Stimulated activated CD4-positive, alpha-beta T cell treated with anti-CD3 and anti-CD28 coated beads, TNF-alpha, amount 100 ng/mL, for 1 hour (primary cell): ENCODE measurements around the gene TEX2.
"Not testable (repeated sequence)": the region's sequence is repeated elsewhere in the genome, so short reads cannot be mapped to it uniquely, and the experiment has no call there.

Experiments
- DNase-seq, 3 donors: peaks; one replicate each; pipeline ENCODE4 v3.0.0-alpha.2; 2020; ENCODE audit warnings: low read depth in 3 of 3, low spot score in 1 of 3

TEX2 gene

GRCh38 chr17:64216000-64216337 is 47.1 kb downstream of the TEX2 start:
- no peak for DNase-seq

GRCh38 chr17:64214950-64215349 is 48.1 kb downstream of the TEX2 start:
- no peak for DNase-seq

GRCh38 chr17:64213995-64214811 is 48.9 kb downstream of the TEX2 start:
- no peak for DNase-seq

GRCh38 chr17:64212122-64212521 is 50.9 kb downstream of the TEX2 start:
- no peak for DNase-seq

DNA sequence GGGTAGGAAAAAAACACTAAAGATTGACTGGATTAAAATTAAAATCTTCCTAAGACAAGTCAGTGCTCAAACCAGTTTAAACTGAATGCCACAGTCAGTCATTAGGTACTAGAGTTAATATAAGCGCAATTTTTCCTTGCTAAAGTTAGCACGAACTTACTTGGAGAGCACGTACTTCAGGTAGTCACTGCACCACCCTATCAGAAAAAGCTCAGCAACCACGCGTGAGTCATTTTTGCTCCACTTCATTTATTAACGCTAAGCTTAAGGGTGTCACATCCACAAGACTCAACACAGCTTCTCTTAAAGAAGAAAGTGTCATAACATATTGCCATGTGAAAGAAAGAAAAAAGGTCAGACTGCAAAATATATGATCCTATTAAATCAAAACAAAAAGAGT is 53.1 kb downstream of the TEX2 start:
- DNase-seq, result no peak

GRCh38 chr17:64209356-64209941 is 53.6 kb downstream of the TEX2 start:
- no peak for DNase-seq

GRCh38 chr17:64208656-64209055 is 54.4 kb downstream of the TEX2 start:
- not testable (repeated sequence) for DNase-seq

- DNase-seq, result no peak
These were observed 57.3 kb downstream of the TEX2 start for GRCh38 chr17:64205804-64206203.

- no peak for DNase-seq
These were observed 59.4 kb downstream of the TEX2 start for GRCh38 chr17:64203630-64204029.

GRCh38 chr17:64202683-64203344 is 60.2 kb downstream of the TEX2 start:
- DNase-seq, result no peak

- DNase-seq, result no peak
These were observed 62.7 kb downstream of the TEX2 start for GRCh38 chr17:64200080-64201032.

DNA sequence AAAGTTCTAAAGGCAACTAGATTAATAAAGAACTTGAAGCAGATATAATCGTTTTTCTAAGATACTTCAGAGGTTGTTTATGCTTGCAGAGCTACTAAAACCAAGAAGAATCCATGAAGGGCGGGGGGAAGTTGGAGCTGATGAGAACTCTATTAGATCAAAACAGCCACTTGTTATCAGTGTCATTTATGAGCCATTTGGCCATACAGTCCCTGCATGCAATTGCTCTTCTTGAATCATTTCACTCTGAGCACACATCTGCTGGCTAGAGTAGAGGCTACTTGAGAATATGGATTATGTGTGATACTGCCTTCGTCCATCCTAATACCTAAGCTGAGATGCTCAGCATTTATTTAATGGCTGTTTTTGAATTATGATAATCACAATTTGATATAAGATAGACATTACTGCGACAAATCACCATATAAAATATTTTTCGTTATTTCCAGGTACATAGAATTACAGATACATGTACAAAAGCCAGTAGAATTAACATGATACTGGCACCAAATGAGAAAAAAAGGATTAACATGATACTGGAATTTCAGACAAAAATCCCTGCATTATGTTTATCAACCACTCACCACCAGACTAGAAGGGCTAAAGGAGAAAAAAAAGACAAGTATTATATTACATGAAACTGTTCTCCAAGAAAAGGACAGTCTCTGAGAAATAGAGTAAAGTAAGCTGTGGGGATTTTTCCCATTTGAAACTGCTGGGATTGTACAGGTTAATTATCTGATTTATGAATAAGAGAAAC is 64.5 kb downstream of the TEX2 start:
- DNase-seq, result no peak

- no peak for DNase-seq
These were observed 66.5 kb downstream of the TEX2 start for GRCh38 chr17:64196601-64197000.

DNA sequence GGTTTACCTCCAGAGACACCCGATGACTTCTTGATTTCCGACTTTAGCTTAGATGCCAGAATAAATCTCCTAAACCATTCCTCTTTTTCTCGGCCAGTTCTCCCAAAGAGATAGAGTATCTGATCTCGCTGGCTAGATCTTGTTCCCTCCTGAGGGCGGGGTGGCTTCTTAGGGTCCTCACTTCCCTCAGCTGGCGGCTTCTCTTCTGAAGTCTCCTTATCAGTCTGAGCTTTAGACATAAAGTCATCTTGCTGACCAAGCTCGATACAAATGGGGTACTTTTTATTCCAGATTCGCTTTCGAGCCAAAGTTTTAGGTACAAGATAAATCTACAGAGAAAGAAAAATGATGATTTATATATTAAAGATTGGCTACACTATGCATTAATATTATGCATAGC is 69.5 kb downstream of the TEX2 start:
- DNase-seq, result no peak

DNA sequence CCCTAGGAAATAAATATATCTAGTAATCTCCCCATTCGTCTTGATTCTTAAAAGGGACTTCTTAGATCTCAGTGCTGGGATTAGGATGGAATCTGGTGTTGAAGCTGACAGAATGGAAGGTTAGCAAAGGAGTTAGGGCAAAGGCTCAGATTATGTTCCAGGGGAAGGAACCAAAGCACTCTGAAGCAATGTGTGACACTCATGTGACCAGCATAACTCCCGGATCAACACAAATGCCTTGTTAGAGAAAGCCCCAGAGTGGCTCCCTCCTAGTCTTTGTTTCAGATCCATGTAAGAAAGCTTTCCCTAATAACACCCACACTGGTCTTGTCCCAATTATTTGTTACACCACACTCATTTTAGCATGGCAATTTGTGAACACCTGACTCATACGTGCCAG is 70.5 kb downstream of the TEX2 start:
- no peak for DNase-seq

DNA sequence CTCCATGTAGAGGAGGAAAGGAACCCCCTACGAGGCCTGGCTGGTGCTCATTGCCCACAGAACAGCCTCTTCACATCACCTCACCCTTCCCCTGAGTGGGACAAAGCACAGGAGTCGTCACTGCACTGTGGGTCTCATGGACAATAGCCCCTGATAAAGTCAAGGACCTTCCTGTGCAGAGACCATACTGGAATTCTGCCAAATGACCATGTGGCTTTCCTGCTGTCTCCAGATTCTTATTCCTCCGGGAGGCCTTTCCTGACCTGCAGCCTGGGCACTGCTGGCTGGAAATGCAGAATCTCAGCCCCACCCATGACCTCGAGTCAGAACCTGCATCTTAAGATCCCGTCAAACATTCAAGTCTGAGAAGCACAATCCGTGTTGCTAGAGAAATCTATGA is 72.6 kb downstream of the TEX2 start:
- no peak for DNase-seq

GRCh38 chr17:64188088-64188487 is 75.0 kb downstream of the TEX2 start:
- no peak for DNase-seq

DNA sequence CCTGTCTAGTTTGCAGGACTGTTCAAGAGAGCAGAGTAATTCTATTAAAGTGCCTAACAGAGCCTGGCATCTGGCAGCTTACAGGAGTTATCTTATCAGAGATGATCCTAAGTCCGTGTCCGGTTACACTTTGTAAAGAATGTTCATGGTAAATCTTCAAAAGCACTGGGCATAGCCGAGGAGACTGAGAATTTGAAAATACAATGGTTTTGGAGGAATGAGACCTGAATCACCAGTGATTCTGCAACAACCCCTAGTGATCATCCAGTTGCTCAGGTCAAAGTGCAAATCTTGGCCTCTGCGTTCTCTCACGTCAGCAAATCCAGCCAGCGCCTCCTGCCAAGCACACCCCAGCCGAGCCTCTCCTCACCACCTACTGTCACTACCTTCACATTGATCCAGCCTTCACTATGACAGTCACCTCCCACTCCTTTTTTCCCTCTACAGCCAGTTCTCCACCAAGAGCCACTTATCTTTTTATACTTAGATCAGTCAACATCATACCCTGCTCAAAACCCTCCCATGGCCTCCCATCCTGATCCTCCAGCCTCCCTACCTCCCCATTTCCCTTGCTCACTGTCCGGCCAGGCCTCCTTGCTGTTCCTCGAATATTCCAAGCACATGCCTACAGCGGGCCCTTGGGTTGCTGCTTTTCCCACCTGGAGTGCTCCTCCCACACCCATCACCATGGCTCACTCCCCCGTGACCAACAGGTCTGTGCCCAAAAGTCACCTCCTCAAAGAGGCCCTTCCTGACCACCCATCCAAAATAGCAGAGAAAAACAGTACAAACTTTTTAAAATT is 75.8 kb downstream of the TEX2 start:
- DNase-seq, result no peak

GRCh38 chr17:64186171-64187092 is 76.6 kb downstream of the TEX2 start:
- DNase-seq, result no peak
